ENCODE data around the gene AFF1.
"Not testable (repeated sequence)": the region's sequence is repeated elsewhere in the genome, so short reads cannot be mapped to it uniquely, and the experiment has no call there.

The AFF1 gene

GRCh38 chr4:87017580-87018342 is 83.0 kb downstream of the AFF1 start:
- DNase-seq: peak; percentile 64

GRCh38 chr4:87018753-87019152 is 83.9 kb downstream of the AFF1 start:
- DNase-seq: no peak

- DNase-seq: no peak
These were observed 84.5 kb downstream of the AFF1 start for GRCh38 chr4:87019246-87019791.

GRCh38 chr4:87019898-87020297 is 85.1 kb downstream of the AFF1 start:
- no peak for DNase-seq

- DNase-seq: no peak
These were observed 89.4 kb downstream of the AFF1 start for GRCh38 chr4:87024201-87024600.

- no peak for DNase-seq
These were observed 90.3 kb downstream of the AFF1 start for GRCh38 chr4:87025023-87025613.

- no peak for DNase-seq
These were observed 90.8 kb downstream of the AFF1 start for GRCh38 chr4:87025614-87026041.

GRCh38 chr4:87026800-87027495 is 92.1 kb downstream of the AFF1 start:
- DNase-seq: no peak

GRCh38 chr4:87029356-87029755 is 94.5 kb downstream of the AFF1 start:
- no peak for DNase-seq

- no peak for DNase-seq
These were observed 95.3 kb downstream of the AFF1 start for GRCh38 chr4:87030124-87030523.

- no peak for DNase-seq
These were observed 96.1 kb downstream of the AFF1 start for GRCh38 chr4:87030755-87031441.

GRCh38 chr4:87031920-87032319 is 97.1 kb downstream of the AFF1 start:
- DNase-seq: no peak

GRCh38 chr4:87032884-87033533 is 98.2 kb downstream of the AFF1 start:
- DNase-seq: peak; percentile 70

GRCh38 chr4:87033902-87034301 is 99.1 kb downstream of the AFF1 start:
- no peak for DNase-seq

- no peak for DNase-seq
These were observed 99.7 kb downstream of the AFF1 start for GRCh38 chr4:87034527-87034926.

GRCh38 chr4:87035881-87036509 is 101.2 kb downstream of the AFF1 start:
- DNase-seq: no peak

- DNase-seq: no peak
These were observed 101.9 kb downstream of the AFF1 start for GRCh38 chr4:87036713-87037112.

- DNase-seq: not testable (repeated sequence)
These were observed 102.4 kb downstream of the AFF1 start for GRCh38 chr4:87037171-87037570.

- no peak for DNase-seq
These were observed 103.0 kb downstream of the AFF1 start for GRCh38 chr4:87037671-87038334.

- DNase-seq: peak; percentile 75
These were observed 104.2 kb downstream of the AFF1 start for GRCh38 chr4:87038837-87039615.

Data from fibroblast of skin of scalp (primary cell).